Measurements from ENCODE around the gene ANAPC4. TPM values are rescaled to one million over a fixed set of nuclear protein-coding genes. Genes with fewer than 3 reads are reported as not detected.

The ANAPC4 gene
- total and polyA plus RNA-seq, 12 donors = 14.0 to 95.4 (median 33.9) TPM

DNA sequence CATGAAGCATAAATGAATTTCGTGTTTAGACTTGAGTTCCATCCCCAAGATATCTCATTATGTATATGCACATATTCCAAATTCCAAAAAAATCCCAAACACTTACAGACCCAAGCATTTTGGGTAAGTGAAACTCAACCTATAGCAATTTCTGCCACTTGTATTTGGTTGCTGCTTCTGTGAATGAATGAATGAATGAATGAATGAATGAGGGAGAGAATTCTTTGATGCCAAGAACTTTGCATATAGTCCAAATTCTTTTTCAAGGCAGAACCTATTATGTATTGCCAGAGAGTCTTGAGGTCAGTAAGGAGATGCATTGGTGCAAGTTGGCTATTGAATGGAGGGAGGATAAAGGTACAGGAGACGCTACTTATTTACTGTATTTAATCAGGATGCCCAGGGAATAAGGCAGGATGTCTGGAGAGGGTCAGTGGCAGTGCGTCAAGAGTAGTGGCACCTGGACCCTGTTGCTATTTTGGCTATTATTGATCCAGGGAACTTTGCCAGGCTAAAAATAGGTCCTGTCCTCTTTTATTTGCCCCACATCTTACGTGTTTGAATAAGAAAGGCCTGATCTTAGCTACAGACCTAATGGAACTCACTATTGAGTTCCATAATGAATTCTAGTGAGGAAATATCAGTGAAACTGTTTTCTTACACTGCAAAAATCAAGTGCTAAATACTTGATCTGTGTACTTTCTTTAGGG, 33.9 kb downstream of the ANAPC4 start:
- Histone ChIP-seq H3K27ac (no peak overlapping the region), H3K36me3 (replicated peaks in 1 of 2) (peaks cover 0 to 86% of the 10 kb centered on the region in 2 donors), H3K4me1 (replicated peaks in 1 of 2) (peaks cover 0 to 7% of the 10 kb centered on the region in 2 donors), H3K4me3 (no peak overlapping the region), H3K27me3 (no peaks in the 10 kb centered on the region), H3K9me3 (replicated peaks in 1 of 3) (no peaks in the 10 kb centered on the region)
- intact Hi-C loops (cut with DNase I) = no loop called here
- 81 to 96% (median 87%) methylated on average over 4 of the region's 4 CpGs for WGBS, 4 donors
- TF ChIP-seq POLR2A (IDR thresholded peaks at IDR 0.05) (no peak), CTCF (IDR thresholded peaks at IDR 0.05) (no peak)
- no peak for DNase-seq

DNA sequence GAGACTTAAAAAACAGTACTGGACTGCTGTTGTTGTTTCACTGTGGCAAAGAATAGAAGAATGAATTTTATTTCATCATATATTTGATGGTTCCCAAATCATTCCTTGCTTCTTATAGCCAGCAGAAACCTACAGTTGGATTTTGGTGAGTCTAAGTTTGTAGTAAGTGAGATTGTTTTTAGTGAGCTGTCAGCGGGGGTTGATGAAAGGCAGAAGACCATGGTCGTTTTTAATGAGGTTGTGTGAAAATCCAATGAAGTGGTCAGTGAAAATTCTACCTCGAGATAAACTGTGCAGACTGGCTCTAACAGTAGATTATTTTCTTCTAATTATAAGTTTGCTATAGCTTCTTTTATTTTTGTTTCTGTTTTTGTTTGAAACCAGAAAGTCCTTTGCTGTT, 36.2 kb downstream of the ANAPC4 start:
- H3K36me3 ChIP-seq (replicated peaks in 1 of 2) = peaks cover 0 to 82% of the 10 kb centered on the region in 2 donors
- H3K4me3 ChIP-seq = no peak overlapping the region
- H3K27ac ChIP-seq = no peak overlapping the region
- no peaks in the 10 kb centered on the region for H3K27me3 ChIP-seq
- TF ChIP-seq CTCF (IDR thresholded peaks at IDR 0.05) = no peak
- no peak for TF ChIP-seq POLR2A (IDR thresholded peaks at IDR 0.05)
- no peak for DNase-seq
- intact Hi-C loops (cut with DNase I) = no loop called here
- 68 to 87% (median 84%) methylated on average over 3 of the region's 3 CpGs for WGBS, 4 donors
- no peaks in the 10 kb centered on the region for H3K4me1 ChIP-seq (replicated peaks in 1 of 2)
- no peaks in the 10 kb centered on the region for H3K9me3 ChIP-seq (replicated peaks in 1 of 3)

- Histone ChIP-seq H3K9me3 (replicated peaks in 1 of 3) (no peaks in the 10 kb centered on the region), H3K27me3 (no peaks in the 10 kb centered on the region), H3K27ac (no peak overlapping the region), H3K36me3 (replicated peaks in 1 of 2) (peaks cover 0 to 57% of the 10 kb centered on the region in 2 donors), H3K4me3 (no peak overlapping the region), H3K4me1 (replicated peaks in 1 of 2) (peaks cover 0 to 6% of the 10 kb centered on the region in 2 donors)
- intact Hi-C loops (cut with DNase I) = no loop called here
- WGBS, 4 donors = 96 to 100% (median 98%) methylated on average over 2 of the region's 2 CpGs
- no peak for DNase-seq
- TF ChIP-seq CTCF (IDR thresholded peaks at IDR 0.05) = no peak
- no peak for TF ChIP-seq POLR2A (IDR thresholded peaks at IDR 0.05)
Measured at GRCh38 chr4:25417014-25417413, 40.0 kb downstream of the ANAPC4 start.

GRCh38 chr4:25420931-25421330, 43.9 kb downstream of the ANAPC4 start:
- Histone ChIP-seq H3K9me3 (replicated peaks in 1 of 3) (no peaks in the 10 kb centered on the region), H3K4me3 (no peak overlapping the region), H3K4me1 (replicated peaks in 1 of 2) (peaks cover 0 to 6% of the 10 kb centered on the region in 2 donors), H3K27ac (no peak overlapping the region), H3K36me3 (replicated peaks in 1 of 2) (peaks cover 0 to 28% of the 10 kb centered on the region in 2 donors), H3K27me3 (no peaks in the 10 kb centered on the region)
- WGBS, 4 donors = 97 to 100% (median 99%) methylated on average over 1 of the region's 1 CpG
- intact Hi-C loops (cut with DNase I) = no loop called here
- no peak for DNase-seq
- no peak for TF ChIP-seq POLR2A (IDR thresholded peaks at IDR 0.05)
- no peak for TF ChIP-seq CTCF (IDR thresholded peaks at IDR 0.05)
